ENCODE data around the gene PHF21A.

DNA sequence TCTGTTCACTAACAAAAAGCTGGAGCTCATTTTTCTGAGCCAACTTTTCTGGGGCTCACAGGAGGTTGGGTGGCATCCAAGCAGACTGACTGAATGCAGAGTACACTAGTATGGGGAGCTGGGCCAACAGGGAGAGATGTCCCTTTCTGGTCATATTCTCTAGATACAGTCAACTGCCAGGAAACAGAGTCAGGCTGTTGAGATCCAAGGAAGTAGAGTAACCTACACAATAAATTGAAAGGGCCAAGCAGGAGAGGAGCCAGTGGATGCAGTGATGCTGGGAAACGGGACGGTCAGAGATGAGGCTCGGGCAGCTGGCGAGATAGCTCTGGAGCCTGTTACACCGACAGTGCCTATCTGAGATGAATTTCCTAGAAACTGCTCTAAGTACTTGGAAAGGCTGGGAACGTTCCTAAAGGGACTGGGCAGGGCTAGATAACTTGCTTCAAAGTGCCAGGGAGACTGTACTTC, 127.7 kb downstream of the PHF21A start:
- TF ChIP-seq, protein P1, sequence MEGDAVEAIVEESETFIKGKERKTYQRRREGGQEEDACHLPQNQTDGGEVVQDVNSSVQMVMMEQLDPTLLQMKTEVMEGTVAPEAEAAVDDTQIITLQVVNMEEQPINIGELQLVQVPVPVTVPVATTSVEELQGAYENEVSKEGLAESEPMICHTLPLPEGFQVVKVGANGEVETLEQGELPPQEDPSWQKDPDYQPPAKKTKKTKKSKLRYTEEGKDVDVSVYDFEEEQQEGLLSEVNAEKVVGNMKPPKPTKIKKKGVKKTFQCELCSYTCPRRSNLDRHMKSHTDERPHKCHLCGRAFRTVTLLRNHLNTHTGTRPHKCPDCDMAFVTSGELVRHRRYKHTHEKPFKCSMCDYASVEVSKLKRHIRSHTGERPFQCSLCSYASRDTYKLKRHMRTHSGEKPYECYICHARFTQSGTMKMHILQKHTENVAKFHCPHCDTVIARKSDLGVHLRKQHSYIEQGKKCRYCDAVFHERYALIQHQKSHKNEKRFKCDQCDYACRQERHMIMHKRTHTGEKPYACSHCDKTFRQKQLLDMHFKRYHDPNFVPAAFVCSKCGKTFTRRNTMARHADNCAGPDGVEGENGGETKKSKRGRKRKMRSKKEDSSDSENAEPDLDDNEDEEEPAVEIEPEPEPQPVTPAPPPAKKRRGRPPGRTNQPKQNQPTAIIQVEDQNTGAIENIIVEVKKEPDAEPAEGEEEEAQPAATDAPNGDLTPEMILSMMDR (conservative IDR thresholded peaks at IDR 0.05; ENCODE audit: low read length), result no peak
- TF ChIP-seq EZH2phosphoT487 (IDR thresholded peaks at IDR 0.05; ENCODE audit: borderline replicate concordance, low read depth, low read length), result no peak
